Measurements from ENCODE around the gene LTBP4. TPM values are rescaled to one million over a fixed set of nuclear protein-coding genes. Genes with fewer than 3 reads are reported as not detected.

Gene LTBP4
- polyA plus RNA-seq, 2 donors: 69.9 to 117 TPM

DNA sequence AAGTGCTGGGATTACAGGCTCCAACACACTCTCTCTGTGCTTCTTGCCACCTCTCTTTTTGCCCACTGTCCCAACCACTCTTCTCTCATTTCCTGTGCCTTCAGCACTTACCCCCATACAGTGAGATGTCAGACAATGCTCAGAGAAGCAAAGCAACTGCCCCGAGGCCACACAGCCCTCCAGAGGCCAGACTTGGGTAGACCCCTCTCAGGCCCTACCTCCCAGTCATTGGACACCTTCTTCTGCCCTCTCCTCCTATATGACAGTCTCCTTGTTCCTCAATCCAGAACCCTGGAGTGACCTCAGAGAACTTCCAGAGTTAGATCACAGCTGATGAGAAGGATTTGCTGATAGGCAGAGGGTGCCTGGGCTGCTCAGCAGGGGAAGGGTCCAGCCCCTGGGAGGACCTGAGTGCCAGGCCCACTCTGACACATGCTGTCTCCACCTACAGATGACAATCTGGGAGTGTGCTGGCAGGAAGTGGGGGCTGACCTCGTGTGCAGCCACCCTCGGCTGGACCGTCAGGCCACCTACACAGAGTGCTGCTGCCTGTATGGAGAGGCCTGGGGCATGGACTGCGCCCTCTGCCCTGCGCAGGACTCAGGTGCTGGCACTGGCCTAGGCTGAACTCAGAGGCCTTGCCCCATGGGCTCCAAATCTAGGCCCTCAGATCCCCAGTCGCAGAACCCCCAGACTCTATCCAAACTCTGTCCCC, 24.4 kb downstream of the LTBP4 start:
- no peak overlapping the region for H3K4me3 ChIP-seq (ENCODE audit: low read depth in 1 of 2, low read length in 2 of 2)
- no peaks in the 10 kb centered on the region for H3K27me3 ChIP-seq (ENCODE audit: control insufficient read depth in 1 of 2, insufficient read depth in 2 of 2, low read length in 2 of 2)
- H3K4me1 ChIP-seq (ENCODE audit: control insufficient read depth in 2 of 2, insufficient read depth in 2 of 2, low read length in 1 of 2): peaks cover 0 to 2% of the 10 kb centered on the region in 2 donors
- H3K36me3 ChIP-seq (ENCODE audit: control insufficient read depth in 2 of 2, insufficient read depth in 2 of 2, low read length in 1 of 2): peaks cover 6 to 38% of the 10 kb centered on the region in 2 donors
- H3K27ac ChIP-seq (ENCODE audit: low read depth in 2 of 2, low read length in 1 of 2): no peak overlapping the region
- 78 to 80% methylated on average over 7 of the region's 7 CpGs for WGBS, 2 donors
- H3K9me3 ChIP-seq (ENCODE audit: control insufficient read depth in 2 of 2, insufficient read depth in 1 of 2, low read depth in 1 of 2, low read length in 1 of 2): no peaks in the 10 kb centered on the region

DNA sequence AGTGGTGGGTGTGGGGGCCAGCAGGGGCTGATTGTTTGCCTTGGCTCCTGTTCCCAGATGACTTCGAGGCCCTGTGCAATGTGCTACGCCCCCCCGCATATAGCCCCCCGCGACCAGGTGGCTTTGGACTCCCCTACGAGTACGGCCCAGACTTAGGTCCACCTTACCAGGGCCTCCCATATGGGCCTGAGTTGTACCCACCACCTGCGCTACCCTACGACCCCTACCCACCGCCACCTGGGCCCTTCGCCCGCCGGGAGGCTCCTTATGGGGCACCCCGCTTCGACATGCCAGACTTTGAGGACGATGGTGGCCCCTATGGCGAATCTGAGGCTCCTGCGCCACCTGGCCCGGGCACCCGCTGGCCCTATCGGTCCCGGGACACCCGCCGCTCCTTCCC, 25.7 kb downstream of the LTBP4 start:
- Histone ChIP-seq H3K4me3 (ENCODE audit: low read depth in 1 of 2, low read length in 2 of 2) (no peak overlapping the region), H3K4me1 (ENCODE audit: control insufficient read depth in 2 of 2, insufficient read depth in 2 of 2, low read length in 1 of 2) (peaks cover 0 to 2% of the 10 kb centered on the region in 2 donors), H3K36me3 (ENCODE audit: control insufficient read depth in 2 of 2, insufficient read depth in 2 of 2, low read length in 1 of 2) (peaks cover 5 to 35% of the 10 kb centered on the region in 2 donors), H3K9me3 (ENCODE audit: control insufficient read depth in 2 of 2, insufficient read depth in 1 of 2, low read depth in 1 of 2, low read length in 1 of 2) (no peaks in the 10 kb centered on the region), H3K27me3 (ENCODE audit: control insufficient read depth in 1 of 2, insufficient read depth in 2 of 2, low read length in 2 of 2) (no peaks in the 10 kb centered on the region), H3K27ac (ENCODE audit: low read depth in 2 of 2, low read length in 1 of 2) (no peak overlapping the region)
- 95 to 96% methylated on average over 24 of the region's 24 CpGs for WGBS, 2 donors

DNA sequence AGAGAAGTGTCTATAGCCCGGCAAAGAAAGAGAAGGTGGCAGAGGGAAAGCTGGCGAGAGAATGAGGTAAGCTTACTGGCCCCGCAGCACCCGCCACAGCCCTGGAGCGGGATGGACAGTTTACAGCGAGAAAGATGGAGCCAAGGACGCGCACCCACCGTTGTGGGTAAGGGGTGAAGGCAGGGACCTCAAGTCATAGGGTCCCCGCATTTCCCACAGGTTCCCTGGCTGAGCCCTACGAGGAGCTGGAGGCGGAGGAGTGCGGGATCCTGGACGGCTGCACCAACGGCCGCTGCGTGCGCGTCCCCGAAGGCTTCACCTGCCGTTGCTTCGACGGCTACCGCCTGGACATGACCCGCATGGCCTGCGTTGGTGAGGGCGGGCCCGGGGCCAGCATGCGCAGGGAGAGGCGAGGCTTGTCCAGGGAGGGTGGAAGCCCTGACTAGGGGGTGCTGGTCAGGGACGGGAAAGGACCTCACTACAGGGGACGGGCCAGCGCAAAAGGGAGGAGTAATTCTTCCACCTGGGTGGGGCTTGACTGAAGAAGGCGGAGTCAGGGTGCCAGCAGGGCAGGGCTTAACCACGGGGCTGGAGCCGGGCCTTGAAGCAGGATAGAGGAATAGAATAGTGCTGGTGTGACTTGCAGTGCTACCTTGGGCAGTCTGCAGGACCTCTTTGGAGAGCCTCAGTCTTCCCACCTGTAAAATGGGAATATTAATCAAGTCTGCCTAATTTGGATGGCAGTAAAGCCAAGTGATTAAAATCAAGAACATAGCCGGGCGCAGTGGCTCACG, 26.5 kb downstream of the LTBP4 start:
- Histone ChIP-seq H3K9me3 (ENCODE audit: control insufficient read depth in 2 of 2, insufficient read depth in 1 of 2, low read depth in 1 of 2, low read length in 1 of 2) (no peaks in the 10 kb centered on the region), H3K36me3 (ENCODE audit: control insufficient read depth in 2 of 2, insufficient read depth in 2 of 2, low read length in 1 of 2) (peaks cover 0 to 27% of the 10 kb centered on the region in 2 donors), H3K27ac (ENCODE audit: low read depth in 2 of 2, low read length in 1 of 2) (no peak overlapping the region), H3K27me3 (ENCODE audit: control insufficient read depth in 1 of 2, insufficient read depth in 2 of 2, low read length in 2 of 2) (no peaks in the 10 kb centered on the region), H3K4me1 (ENCODE audit: control insufficient read depth in 2 of 2, insufficient read depth in 2 of 2, low read length in 1 of 2) (peaks cover 0 to 2% of the 10 kb centered on the region in 2 donors), H3K4me3 (ENCODE audit: low read depth in 1 of 2, low read length in 2 of 2) (no peak overlapping the region)
- WGBS, 2 donors: 90 to 94% methylated on average over 39 of the region's 39 CpGs

DNA sequence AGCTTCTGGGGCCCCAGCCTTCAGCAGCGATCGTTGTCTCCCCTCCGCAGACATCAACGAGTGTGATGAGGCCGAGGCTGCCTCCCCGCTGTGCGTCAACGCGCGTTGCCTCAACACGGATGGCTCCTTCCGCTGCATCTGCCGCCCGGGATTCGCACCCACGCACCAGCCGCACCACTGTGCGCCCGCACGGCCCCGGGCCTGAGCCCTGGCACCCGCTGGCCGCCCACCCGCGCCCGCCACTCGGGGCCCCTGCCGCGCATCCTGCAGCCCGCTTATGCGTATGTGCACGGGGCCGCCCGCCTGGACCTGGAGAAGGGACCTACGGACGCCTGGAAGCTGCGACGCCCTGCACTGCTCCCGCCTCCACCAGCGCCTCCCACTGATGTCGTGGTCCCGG, 28.2 kb downstream of the LTBP4 start:
- Histone ChIP-seq H3K27me3 (ENCODE audit: control insufficient read depth in 1 of 2, insufficient read depth in 2 of 2, low read length in 2 of 2) (no peaks in the 10 kb centered on the region), H3K36me3 (ENCODE audit: control insufficient read depth in 2 of 2, insufficient read depth in 2 of 2, low read length in 1 of 2) (peaks cover 0 to 17% of the 10 kb centered on the region in 2 donors), H3K27ac (ENCODE audit: low read depth in 2 of 2, low read length in 1 of 2) (no peak overlapping the region), H3K4me3 (ENCODE audit: low read depth in 1 of 2, low read length in 2 of 2) (no peak overlapping the region), H3K4me1 (ENCODE audit: control insufficient read depth in 2 of 2, insufficient read depth in 2 of 2, low read length in 1 of 2) (peaks cover 0 to under 1% of the 10 kb centered on the region in 2 donors), H3K9me3 (ENCODE audit: control insufficient read depth in 2 of 2, insufficient read depth in 1 of 2, low read depth in 1 of 2, low read length in 1 of 2) (no peaks in the 10 kb centered on the region)
- WGBS, 2 donors: 95 to 96% methylated on average over 42 of the region's 42 CpGs

DNA sequence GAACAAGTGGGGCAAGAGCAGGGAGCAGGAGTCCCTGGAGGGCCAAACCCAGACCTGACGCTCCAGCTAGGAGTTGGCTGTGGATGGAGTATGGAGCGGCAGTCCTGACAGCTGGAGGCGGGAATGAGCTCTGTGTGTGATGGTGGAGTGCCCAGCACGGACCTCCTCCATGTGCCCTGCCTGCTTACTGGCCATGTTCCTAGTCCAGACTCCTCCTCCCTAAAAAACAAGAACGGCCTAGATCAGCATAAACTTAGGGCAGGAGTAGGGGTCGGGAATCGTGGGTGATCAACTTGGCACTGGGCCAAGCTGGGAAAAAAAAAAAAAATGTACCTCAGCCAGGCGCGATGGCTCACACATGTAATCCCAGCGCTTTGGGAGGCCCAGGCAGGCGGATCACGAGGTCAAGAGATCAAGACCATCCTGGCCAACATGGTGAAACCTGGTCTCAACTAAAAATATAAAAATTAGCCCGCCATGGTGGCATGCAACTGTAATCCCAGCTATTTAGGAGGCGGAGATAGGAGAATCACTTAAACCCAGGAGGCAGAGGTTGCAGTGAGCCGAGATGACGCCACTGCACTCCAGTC, 29.5 kb downstream of the LTBP4 start:
- WGBS, 2 donors: 62 to 71% methylated on average over 16 of the region's 16 CpGs
- Histone ChIP-seq H3K36me3 (ENCODE audit: control insufficient read depth in 2 of 2, insufficient read depth in 2 of 2, low read length in 1 of 2) (peaks cover 0 to 12% of the 10 kb centered on the region in 2 donors), H3K4me3 (ENCODE audit: low read depth in 1 of 2, low read length in 2 of 2) (no peak overlapping the region), H3K27me3 (ENCODE audit: control insufficient read depth in 1 of 2, insufficient read depth in 2 of 2, low read length in 2 of 2) (no peaks in the 10 kb centered on the region), H3K27ac (ENCODE audit: low read depth in 2 of 2, low read length in 1 of 2) (no peak overlapping the region), H3K9me3 (ENCODE audit: control insufficient read depth in 2 of 2, insufficient read depth in 1 of 2, low read depth in 1 of 2, low read length in 1 of 2) (no peaks in the 10 kb centered on the region), H3K4me1 (ENCODE audit: control insufficient read depth in 2 of 2, insufficient read depth in 2 of 2, low read length in 1 of 2) (peaks cover 0 to 4% of the 10 kb centered on the region in 2 donors)

DNA sequence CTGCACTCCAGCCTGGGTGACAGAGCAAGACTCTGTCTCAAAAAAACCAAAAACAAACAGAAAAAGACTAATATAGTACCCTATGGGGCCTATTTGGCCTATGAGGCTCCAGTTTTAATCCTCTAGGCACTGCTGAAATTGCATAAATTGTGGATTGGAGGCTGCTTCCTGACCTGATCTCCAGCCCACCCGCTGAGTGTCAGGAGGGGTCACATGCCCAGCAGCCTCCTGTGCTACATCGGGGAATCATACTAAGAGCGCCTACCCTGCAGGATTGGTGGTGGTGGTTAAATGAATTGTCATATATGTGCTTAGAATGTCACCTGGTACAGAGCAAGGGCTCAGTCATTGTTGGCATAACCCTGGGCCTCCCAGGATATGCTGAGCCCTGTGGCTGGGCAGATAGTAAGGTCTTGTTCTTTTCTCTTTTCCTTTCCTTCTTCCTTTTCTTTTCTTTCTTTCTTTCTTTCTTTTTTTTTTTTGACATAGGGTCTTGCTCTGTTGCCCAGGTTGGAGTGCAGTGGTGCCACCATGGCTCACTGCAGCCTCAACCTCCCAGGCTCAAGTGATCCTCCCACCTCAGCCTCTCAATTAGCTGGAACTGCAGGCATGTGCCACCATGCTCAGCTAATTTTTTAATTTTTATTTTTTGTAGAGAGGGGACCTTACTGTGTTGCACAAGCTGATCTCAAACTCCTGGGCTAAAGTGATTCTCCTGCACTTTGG, 31.3 kb downstream of the LTBP4 start:
- Histone ChIP-seq H3K9me3 (ENCODE audit: control insufficient read depth in 2 of 2, insufficient read depth in 1 of 2, low read depth in 1 of 2, low read length in 1 of 2) (no peaks in the 10 kb centered on the region), H3K36me3 (ENCODE audit: control insufficient read depth in 2 of 2, insufficient read depth in 2 of 2, low read length in 1 of 2) (peaks cover 0 to 9% of the 10 kb centered on the region in 2 donors), H3K4me3 (ENCODE audit: low read depth in 1 of 2, low read length in 2 of 2) (no peak overlapping the region), H3K27ac (ENCODE audit: low read depth in 2 of 2, low read length in 1 of 2) (no peak overlapping the region), H3K4me1 (ENCODE audit: control insufficient read depth in 2 of 2, insufficient read depth in 2 of 2, low read length in 1 of 2) (peaks cover 0 to 4% of the 10 kb centered on the region in 2 donors), H3K27me3 (ENCODE audit: control insufficient read depth in 1 of 2, insufficient read depth in 2 of 2, low read length in 2 of 2) (no peaks in the 10 kb centered on the region)
- WGBS, 2 donors: 84 to 85% methylated on average over 3 of the region's 3 CpGs

DNA sequence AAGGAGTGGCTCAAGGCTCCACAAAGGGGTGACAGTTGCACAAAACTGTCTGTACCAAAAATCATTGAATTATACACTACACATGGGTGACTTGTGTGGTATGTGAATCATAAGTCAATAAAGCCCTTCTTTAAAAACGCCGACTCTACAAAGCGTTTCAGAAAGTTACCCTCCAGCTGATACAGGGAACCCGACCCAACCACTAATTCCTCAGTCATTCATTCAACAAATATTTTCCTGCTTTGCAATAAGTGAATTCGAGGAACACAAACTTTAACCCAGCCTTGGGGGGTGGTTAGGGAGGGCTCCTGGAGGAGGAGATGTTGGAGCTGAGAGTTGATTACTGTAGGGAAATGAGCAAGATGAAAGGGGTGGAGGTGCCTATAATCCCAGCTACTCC, 32.0 kb downstream of the LTBP4 start:
- H3K36me3 ChIP-seq (ENCODE audit: control insufficient read depth in 2 of 2, insufficient read depth in 2 of 2, low read length in 1 of 2): peaks cover 0 to 7% of the 10 kb centered on the region in 2 donors
- H3K27me3 ChIP-seq (ENCODE audit: control insufficient read depth in 1 of 2, insufficient read depth in 2 of 2, low read length in 2 of 2): no peaks in the 10 kb centered on the region
- no peak overlapping the region for H3K27ac ChIP-seq (ENCODE audit: low read depth in 2 of 2, low read length in 1 of 2)
- no peak overlapping the region for H3K4me3 ChIP-seq (ENCODE audit: low read depth in 1 of 2, low read length in 2 of 2)
- 59 to 68% methylated on average over 5 of the region's 5 CpGs for WGBS, 2 donors
- H3K9me3 ChIP-seq (ENCODE audit: control insufficient read depth in 2 of 2, insufficient read depth in 1 of 2, low read depth in 1 of 2, low read length in 1 of 2): no peaks in the 10 kb centered on the region
- H3K4me1 ChIP-seq (ENCODE audit: control insufficient read depth in 2 of 2, insufficient read depth in 2 of 2, low read length in 1 of 2): peaks cover 0 to 4% of the 10 kb centered on the region in 2 donors

DNA sequence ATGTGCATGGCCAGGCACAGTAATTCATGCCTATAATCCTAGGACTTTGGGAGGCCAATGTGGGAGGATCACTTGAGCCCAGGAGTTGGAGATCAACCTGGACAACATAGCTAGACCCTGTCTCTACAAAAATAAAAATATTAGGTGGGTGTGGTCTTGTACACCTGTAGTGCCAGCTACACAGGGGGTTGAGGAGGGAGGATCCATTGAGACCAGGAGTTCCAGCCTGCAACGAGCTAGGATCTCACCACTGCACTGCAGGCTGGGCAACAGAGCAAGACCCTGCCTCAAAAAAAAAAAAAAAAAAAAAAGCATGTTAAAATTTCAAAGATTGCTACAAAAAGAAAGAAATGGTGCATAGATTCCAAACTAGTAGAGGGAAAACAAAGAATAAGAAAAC, 37.2 kb downstream of the LTBP4 start:
- no peaks in the 10 kb centered on the region for H3K9me3 ChIP-seq (ENCODE audit: control insufficient read depth in 2 of 2, insufficient read depth in 1 of 2, low read depth in 1 of 2, low read length in 1 of 2)
- peaks cover 0 to 4% of the 10 kb centered on the region in 2 donors for H3K4me1 ChIP-seq (ENCODE audit: control insufficient read depth in 2 of 2, insufficient read depth in 2 of 2, low read length in 1 of 2)
- 60 to 62% methylated on average over 1 of the region's 1 CpG for WGBS, 2 donors
- H3K4me3 ChIP-seq (ENCODE audit: low read depth in 1 of 2, low read length in 2 of 2): no peak overlapping the region
- H3K36me3 ChIP-seq (ENCODE audit: control insufficient read depth in 2 of 2, insufficient read depth in 2 of 2, low read length in 1 of 2): no peaks in the 10 kb centered on the region
- H3K27me3 ChIP-seq (ENCODE audit: control insufficient read depth in 1 of 2, insufficient read depth in 2 of 2, low read length in 2 of 2): no peaks in the 10 kb centered on the region
- no peak overlapping the region for H3K27ac ChIP-seq (ENCODE audit: low read depth in 2 of 2, low read length in 1 of 2)

DNA sequence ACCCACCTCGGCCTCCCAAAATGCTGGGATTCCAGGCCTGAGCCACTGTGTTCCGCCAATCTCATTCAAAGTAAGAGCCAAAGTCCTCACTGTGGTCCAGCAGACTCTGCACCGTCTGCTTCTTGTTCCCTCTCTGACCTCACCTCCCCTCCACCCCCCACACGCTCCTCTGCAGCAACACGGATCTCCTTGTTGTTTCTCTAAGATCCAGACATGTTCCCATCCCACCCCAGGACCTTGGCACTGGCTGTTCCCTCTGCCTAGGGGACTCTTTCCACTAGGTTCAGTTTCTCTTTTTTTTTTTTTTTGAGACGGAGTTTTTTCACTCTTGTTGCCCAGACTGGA, 38.4 kb downstream of the LTBP4 start:
- WGBS, 2 donors: 69 to 77% methylated on average over 6 of the region's 6 CpGs
- Histone ChIP-seq H3K4me3 (ENCODE audit: low read depth in 1 of 2, low read length in 2 of 2) (no peak overlapping the region), H3K27ac (ENCODE audit: low read depth in 2 of 2, low read length in 1 of 2) (no peak overlapping the region), H3K4me1 (ENCODE audit: control insufficient read depth in 2 of 2, insufficient read depth in 2 of 2, low read length in 1 of 2) (peaks cover 0 to under 1% of the 10 kb centered on the region in 2 donors), H3K27me3 (ENCODE audit: control insufficient read depth in 1 of 2, insufficient read depth in 2 of 2, low read length in 2 of 2) (no peaks in the 10 kb centered on the region), H3K36me3 (ENCODE audit: control insufficient read depth in 2 of 2, insufficient read depth in 2 of 2, low read length in 1 of 2) (no peaks in the 10 kb centered on the region), H3K9me3 (ENCODE audit: control insufficient read depth in 2 of 2, insufficient read depth in 1 of 2, low read depth in 1 of 2, low read length in 1 of 2) (no peaks in the 10 kb centered on the region)
